Body of pancreas (tissue), 4 donors: ENCODE results near the gene DAB2IP. TPM values are rescaled to one million over a fixed set of nuclear protein-coding genes. Genes with fewer than 3 reads are reported as not detected.

Experiments used
- ATAC-seq: fragments of 150-250 bp; one replicate; pipeline ENCODE4 v1.9.1; 2016
- DNase-seq, 4 donors: peaks; one replicate each; pipeline ENCODE4 v3.0.0-alpha.2; 2019
- H3K27ac ChIP-seq, 4 donors: fragments of 200-600 bp; sonication (generic); 1 replicate in 3 of 4; 2 replicates in 1 of 4; pipeline versions ENCODE4 v1.5.1 to v1.6.1; 2016 to 2019; ENCODE audit warnings: mild to moderate bottlenecking in 1 of 4, mixed read lengths in 1 of 4, moderate library complexity in 1 of 4
- H3K27me3 ChIP-seq, 2 donors: fragments of 200-600 bp; sonication (generic); one replicate each; pipeline ENCODE4 v1.6.0; 2016; ENCODE audit warnings: mild to moderate bottlenecking in 1 of 2
- H3K36me3 ChIP-seq, 2 donors: fragments of 200-600 bp; sonication (generic); replicated peaks in 1 of 2; 2 replicates each; pipeline ENCODE4 v1.5.1; 2016; ENCODE audit warnings: low read depth in 2 of 2; ENCODE audit not compliant: insufficient read depth in 1 of 2
- H3K4me1 ChIP-seq: fragments of 200-600 bp; sonication (generic); one replicate; pipeline ENCODE4 v1.6.0; 2016
- H3K4me3 ChIP-seq, 2 donors: fragments of 200-600 bp; sonication (generic); 1 replicate in 1 of 2; 2 replicates in 1 of 2; pipeline ENCODE4 v1.5.1; 2016 to 2019
- H3K9me3 ChIP-seq, 3 donors: fragments of 200-600 bp; sonication (generic); 1 replicate in 2 of 3; 2 replicates in 1 of 3; pipeline ENCODE4 v1.5.1; 2016
- CTCF ChIP-seq, 7 experiments: fragments of 450-650 bp in 4 of 7; fragments of 200-600 bp in 3 of 7; sonication (generic) in 3 of 7; IDR thresholded peaks; one replicate each; pipeline ENCODE4 v1.5.1; 2016 to 2019; ENCODE audit warnings: antibody characterized with exemption in 7 of 7
- POLR2A ChIP-seq, 3 donors: fragments of 450-650 bp; IDR thresholded peaks; one replicate each; pipeline ENCODE4 v1.6.1; 2016; ENCODE audit warnings: antibody characterized with exemption in 3 of 3, mild to moderate bottlenecking in 2 of 3
- WGBS, 2 donors: methylation state at CpG; one replicate each; pipeline ENCODE4 v1.1.5; 2017; 5-methylcytosine and 5-hydroxymethylcytosine counted together
- intact Hi-C: fragments of 100-400 bp; cut with DNase I; formaldehyde crosslinking; loops from one replicate; pipeline ENCODE4 v1.15.1; 2023
- total RNA-seq, 2 donors: library from RNA; depleted of rRNA; stranded (reverse); fragments of >200 nt; gene quantifications; one replicate each; pipeline ENCODE4 v1.1.0, GENCODE V29; 2016

DAB2IP gene
- total RNA-seq, 2 donors from 2014 or later = 25.2 to 34.9 TPM

DNA sequence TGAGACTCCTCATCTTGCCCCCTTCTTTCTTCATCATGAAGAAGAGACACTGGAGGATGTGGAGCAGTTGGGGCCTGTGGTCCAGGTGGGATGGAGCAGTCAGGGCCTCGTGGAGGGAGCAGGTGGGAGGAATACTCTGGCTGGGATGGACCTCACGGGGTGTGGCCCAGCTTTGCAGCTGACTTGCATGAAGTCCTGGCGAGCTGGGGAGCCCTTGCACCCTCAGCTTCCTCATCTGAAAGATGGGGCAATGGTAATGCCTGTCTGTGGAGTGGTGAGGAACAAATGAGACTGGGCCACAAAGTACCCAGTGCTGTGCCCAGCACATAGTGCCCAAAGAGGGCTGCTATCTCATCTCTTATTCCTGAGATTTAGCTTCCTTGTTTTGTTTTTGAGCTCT is 91.5 kb downstream of the DAB2IP start:
- H3K27me3 ChIP-seq = no peaks in the 10 kb centered on the region
- no peak overlapping the region for H3K4me3 ChIP-seq
- WGBS, 2 donors = 51 to 67% methylated on average over 3 of the region's 3 CpGs
- intact Hi-C loops = no loop called here
- H3K4me1 ChIP-seq = peaks cover 93% of the 10 kb centered on the region
- H3K9me3 ChIP-seq = no peaks in the 10 kb centered on the region
- H3K27ac ChIP-seq = peak overlapping the region; percentile 66 to 85 (median 80)
- TF ChIP-seq CTCF (IDR thresholded peaks at IDR 0.05) (no peak), POLR2A (IDR thresholded peaks at IDR 0.05) (no peak)
- DNase-seq (no peak), ATAC-seq (no peak)
- no peaks in the 10 kb centered on the region for H3K36me3 ChIP-seq

DNA sequence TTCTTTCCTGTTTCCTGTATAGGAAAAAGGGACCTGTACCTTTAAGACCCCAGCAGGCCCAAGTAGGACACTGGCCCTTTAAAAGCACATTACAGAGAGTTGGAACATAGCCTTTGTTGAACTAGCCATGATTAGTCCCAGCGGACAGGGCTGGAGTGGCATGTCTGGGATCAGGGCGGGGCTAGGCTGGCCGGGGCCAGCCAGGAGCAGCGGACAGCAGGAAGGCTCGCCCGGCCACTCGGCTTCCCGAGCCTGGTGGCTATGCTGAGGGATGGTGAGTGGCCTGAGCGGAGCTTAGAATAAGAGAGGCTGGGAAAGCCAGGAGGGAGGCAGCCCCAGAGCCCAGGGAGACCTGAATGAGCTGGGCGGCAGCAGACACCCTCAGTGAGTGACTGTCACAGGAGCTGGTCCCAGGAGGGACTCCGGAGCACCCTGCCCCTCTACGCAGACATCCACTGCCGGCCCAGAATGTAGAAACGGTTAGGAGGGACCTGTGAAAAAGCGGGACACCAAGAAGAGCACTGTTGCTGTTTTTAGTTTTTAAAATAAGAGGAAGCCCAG is 92.1 kb downstream of the DAB2IP start:
- no peaks in the 10 kb centered on the region for H3K27me3 ChIP-seq
- TF ChIP-seq POLR2A (IDR thresholded peaks at IDR 0.05) (peak in 2 of 3 donors; percentile 70 to 71), CTCF (IDR thresholded peaks at IDR 0.05) (peak in 5 of 7 experiments; percentile 10 to 62 (median 61))
- peak overlapping the region; percentile 77 to 85 (median 80) for H3K27ac ChIP-seq
- no peak overlapping the region for H3K4me3 ChIP-seq
- 4 to 10% methylated on average over 14 to 15 of the region's 15 CpGs for WGBS, 2 donors
- DNase-seq (peak; percentile 88 to 94 (median 93)), ATAC-seq (peak; percentile 97)
- no peaks in the 10 kb centered on the region for H3K9me3 ChIP-seq
- H3K36me3 ChIP-seq = no peaks in the 10 kb centered on the region
- H3K4me1 ChIP-seq = peaks cover 93% of the 10 kb centered on the region
- intact Hi-C loops = no loop called here

DNA sequence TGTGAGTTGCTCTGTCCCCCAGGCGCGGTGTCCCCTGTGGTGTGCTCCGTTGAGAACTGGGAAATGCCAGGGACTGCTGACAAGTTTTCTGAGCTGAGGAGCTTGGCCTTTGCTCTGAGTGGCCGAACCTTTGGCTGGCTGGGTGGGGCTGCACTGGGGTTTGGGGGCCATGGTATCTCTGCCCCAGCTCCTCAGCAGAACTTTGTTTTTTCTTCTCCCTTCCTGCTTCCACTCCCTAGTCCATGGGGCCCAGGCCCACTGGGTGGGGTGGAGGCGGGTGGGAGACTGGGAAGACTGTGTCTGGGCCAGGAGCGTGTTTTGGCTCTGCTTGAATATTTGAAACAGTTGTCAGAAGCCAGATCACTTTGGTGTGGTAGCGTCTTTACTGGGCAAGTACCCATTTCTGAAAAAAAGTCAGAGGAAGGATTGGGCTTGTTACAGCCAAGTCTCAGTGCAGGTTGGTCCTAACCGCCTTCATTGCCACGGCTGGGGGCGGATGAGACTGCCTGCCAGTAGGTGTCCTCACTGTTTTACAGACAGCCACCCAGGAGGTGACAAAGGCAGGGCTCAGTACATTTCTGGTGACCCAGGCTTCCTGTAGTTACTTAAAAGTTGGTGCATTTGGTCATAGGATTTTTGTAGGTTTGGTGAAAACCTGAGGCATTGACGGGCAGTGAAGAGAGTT is 92.7 kb downstream of the DAB2IP start:
- Histone ChIP-seq H3K36me3 (no peaks in the 10 kb centered on the region), H3K4me1 (peaks cover 93% of the 10 kb centered on the region), H3K4me3 (no peak overlapping the region), H3K27me3 (no peaks in the 10 kb centered on the region), H3K9me3 (no peaks in the 10 kb centered on the region), H3K27ac (peak overlapping the region; percentile 77 to 85 (median 80))
- 20 to 25% methylated on average over 11 of the region's 11 CpGs for WGBS, 2 donors
- TF ChIP-seq CTCF (IDR thresholded peaks at IDR 0.05) = peak; percentile 12 to 71 (median 56)
- TF ChIP-seq POLR2A (IDR thresholded peaks at IDR 0.05) = no peak
- ATAC-seq (peak; percentile 54), DNase-seq (peak; percentile 66 to 80 (median 77))
- intact Hi-C loops = no loop called here

GRCh38 chr9:121744687-121745395 is 93.4 kb downstream of the DAB2IP start:
- no peaks in the 10 kb centered on the region for H3K27me3 ChIP-seq
- no peaks in the 10 kb centered on the region for H3K9me3 ChIP-seq
- WGBS, 2 donors = 62 to 68% methylated on average over 9 to 11 of the region's 11 CpGs
- no peak for TF ChIP-seq POLR2A (IDR thresholded peaks at IDR 0.05)
- intact Hi-C loops = no loop called here
- ATAC-seq (no peak), DNase-seq (no peak)
- no peak overlapping the region for H3K4me3 ChIP-seq
- H3K27ac ChIP-seq = peak overlapping the region in 3 of 4 donors; percentile 77 to 85 (median 82)
- no peaks in the 10 kb centered on the region for H3K36me3 ChIP-seq
- H3K4me1 ChIP-seq = peaks cover 93% of the 10 kb centered on the region

GRCh38 chr9:121745396-121745695 is 93.9 kb downstream of the DAB2IP start:
- intact Hi-C loops = no loop called here
- DNase-seq (no peak), ATAC-seq (no peak)
- H3K36me3 ChIP-seq = no peaks in the 10 kb centered on the region
- peaks cover 93% of the 10 kb centered on the region for H3K4me1 ChIP-seq
- peak overlapping the region in 3 of 4 donors; percentile 77 to 85 (median 82) for H3K27ac ChIP-seq
- WGBS, 2 donors = 92 to 100% methylated on average over 1 to 4 of the region's 4 CpGs
- H3K4me3 ChIP-seq = no peak overlapping the region
- no peaks in the 10 kb centered on the region for H3K27me3 ChIP-seq
- TF ChIP-seq CTCF (IDR thresholded peaks at IDR 0.05) (no peak), POLR2A (IDR thresholded peaks at IDR 0.05) (no peak)
- H3K9me3 ChIP-seq = no peaks in the 10 kb centered on the region
